DMS153 (cell line): ENCODE data around the gene SIX3.

ENCODE experiments used
- DNase-seq: peaks from one replicate; lab custom pipeline; 2025; lab: John Stamatoyannopoulos, UW

Gene SIX3

DNA sequence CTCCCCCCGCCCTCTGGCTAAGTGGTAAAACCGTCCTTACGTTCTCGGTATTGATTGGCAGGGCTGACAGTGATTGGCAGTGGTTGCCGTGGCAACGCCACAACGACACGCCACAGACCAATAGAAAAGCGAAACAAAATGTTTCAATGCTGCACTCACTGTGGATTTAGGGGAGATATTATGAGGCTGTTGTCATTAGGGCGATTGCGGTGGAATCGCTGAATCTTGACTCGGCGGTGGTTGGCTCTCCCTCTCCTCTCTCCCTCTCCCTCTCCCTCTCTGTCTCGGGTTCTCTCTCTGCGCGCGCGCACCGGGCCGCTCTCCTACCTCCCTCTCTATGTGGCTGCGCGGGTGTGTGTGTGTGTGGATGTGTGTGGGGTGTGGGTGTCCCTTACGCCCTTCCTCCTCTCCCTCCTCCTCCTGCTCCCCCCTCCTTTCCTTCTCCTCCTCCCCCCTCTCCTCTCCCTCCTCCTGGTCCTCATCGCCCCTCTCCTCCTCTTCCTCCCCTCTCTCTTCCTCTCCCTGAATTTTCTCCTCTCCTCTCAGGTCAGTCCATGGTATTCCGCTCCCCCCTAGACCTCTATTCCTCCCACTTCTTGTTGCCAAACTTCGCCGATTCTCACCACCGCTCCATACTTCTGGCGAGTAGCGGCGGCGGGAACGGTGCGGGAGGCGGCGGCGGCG, at the start of gene SIX3:
SIX3 (plus strand) TSS at position 152 of the 684 bp plus-strand sequence; CDS start at position 555, 403 bp downstream.
- DNase-seq, result peak; percentile 32

DNA sequence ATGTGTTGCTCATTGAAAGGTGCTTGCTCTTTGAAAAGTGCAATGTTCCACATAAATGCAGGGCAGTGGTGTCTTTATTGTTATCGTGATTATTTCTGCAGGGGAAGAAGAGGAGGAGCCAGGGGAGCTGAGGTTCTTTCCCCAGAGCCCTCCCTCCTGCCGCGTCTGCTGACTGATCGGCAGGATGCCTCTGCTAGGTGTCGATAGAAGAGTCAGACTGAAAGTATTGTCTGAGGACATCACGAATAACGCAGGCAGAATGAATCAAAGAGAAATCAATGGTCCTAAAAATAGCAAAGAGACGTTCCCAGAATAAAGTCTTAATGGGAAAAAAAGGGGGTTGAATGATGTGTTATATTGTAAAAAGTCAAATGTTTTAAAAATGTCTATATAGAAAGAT, 47.4 kb upstream of the SIX3 start:
- no peak for DNase-seq

DNA sequence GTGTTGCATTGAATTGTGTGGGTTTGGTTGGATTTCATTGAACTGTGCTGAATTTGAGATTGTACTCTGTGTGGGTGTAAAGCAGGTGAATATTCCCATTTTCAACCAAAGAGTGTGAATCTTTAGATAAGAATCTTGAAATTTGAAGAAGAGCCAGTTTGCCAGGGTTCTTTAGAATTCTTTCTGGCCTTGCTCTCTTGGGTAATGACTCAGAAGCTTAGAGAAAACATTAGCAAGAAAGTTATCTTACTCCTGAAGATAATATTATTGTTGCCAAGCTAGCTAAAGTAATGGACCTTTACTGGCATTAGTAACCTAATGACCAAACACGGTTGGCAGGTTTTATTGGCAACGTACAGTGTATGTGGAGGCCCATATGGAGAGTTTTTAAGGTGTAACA, 46.4 kb upstream of the SIX3 start:
- DNase-seq, result no peak

DNA sequence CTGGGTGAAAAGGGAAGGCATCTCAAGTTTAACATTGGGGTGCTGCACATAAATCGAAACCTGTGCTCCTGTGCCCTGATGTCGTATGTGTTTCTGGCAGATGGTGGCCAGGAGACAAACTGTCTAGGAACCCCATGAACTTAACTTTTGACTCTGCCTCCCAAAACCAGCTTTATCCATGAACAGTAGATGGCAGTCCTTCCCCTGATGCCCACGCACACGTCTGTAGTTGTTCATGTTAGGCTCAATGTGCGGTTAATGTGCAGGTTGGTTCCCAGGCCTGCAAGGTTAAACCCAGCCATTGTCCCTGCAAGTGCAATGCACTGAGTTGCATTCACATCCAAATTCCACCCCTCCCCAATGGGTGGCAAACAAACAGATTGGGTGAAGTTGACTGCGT, 44.1 kb upstream of the SIX3 start:
- peak; percentile 5 for DNase-seq

DNA sequence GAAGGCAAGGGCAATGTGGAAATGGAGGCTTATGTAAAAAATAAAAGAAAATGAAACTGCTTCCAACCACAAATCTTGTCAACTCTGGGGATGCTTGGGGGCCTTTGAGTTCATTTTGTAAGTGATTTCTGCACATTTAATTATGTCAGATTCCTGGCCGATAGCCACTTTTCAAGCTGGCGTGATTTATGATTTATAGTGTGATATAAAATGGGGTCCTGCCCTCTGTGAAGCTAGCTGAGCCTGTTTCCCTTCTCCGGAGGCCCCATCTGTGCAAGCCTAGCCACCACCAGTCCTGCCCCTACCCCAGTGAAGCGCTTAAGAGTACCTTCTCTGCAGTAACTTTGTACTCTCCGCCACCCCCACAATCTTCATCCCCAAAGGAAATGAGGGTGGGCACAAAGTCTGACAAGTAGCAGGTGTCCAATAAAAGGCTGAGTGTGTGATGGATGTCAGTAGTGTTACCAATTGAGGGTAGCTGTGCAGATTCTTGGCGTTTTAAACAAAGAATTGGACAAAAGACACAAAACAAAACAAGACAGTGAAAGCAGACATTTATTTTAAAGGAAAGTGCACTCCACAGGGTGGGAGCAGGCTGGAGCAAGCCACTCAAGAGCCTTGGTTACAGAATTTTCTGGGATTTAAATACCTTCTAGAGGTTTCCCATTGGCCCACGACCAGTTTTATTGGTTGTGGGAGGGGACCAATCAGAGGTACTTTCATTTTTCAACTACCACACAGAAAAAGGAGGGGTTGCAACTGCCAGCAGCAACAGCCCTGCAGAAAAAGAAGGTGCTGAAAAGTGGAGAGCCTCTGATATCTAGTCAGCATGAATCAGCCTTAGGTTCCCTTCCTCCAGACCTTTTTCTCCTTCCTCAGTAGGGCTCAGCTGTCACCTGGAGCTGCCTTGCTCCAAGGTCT, 39.0 kb upstream of the SIX3 start:
- peak; percentile 25 for DNase-seq

DNA sequence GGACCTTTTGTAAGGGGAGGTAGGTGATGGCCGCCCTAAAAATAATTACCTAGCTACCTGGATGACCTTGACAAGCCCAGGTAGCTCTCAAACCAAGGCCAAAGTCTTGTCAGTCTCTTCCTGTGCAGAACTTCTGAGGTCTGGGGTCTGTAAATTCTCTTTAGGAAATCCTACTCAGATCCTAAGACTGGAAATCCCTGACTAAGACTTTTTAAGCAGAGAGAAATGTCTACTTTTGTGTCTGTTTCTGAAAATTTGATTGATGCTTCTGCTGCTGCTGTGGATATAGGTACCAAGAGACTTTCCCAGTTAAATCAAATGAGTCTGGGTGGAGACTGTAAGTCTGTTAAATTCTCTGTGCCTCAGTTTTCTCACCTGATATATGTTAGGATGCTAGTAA, 36.9 kb upstream of the SIX3 start:
- no peak for DNase-seq

DNA sequence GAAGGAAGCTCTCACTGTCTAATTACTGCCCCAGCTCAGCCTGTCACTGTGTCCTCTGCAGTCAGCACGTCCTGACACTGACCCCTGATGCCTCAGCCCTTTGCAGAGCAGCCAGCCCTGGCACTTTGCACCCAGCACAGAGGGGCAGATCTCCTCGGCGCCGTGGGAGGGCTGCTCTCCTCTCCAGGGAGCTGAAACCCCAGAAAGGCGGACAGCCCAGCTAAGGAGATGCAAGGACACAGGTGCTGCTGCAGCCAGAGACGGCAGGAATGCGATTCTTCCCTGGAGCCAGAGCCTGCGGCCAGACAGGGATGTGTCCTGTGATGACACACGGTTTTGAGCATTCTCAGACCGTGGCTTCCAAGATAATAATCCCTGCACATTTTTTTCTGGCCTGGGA, 34.5 kb upstream of the SIX3 start:
- no peak for DNase-seq

DNA sequence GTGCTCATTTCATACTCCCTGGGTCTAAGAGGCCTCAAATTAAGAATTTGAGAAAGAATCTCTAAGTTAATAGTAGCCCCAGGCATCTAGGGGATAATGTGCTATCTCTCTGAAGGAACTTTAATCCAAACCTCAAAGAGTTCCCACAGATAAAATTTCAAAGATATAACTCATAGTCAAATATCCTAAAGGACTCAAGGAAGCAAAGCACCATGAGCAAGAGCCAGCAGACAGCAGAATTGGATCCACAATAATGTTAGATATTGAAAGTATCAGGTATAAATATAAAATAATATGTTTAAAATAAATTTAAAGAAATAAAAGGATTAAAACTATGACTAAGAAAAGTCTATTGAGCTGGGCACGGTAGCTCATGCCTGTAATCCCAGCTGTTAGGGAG, 31.7 kb upstream of the SIX3 start:
- no peak for DNase-seq

DNA sequence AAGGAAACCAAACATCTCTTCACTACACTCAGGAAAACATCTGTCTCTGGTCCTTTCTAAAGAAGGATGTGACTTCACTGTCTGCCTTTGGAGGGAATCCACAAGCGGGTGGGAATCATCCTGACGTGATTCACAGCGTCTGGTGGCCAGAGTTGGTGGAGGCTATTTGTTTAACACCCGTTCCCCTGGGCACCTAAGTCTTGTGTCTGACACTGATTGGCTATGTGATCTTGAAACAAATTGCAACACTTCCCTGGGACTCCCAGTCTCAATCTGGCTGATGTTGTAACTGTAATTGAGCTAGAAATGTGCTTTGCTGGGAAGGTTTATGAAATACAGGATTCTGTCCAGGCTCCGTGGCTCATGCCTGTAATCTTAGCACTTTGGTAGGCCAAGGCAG, 28.8 kb upstream of the SIX3 start:
- DNase-seq, result no peak

DNA sequence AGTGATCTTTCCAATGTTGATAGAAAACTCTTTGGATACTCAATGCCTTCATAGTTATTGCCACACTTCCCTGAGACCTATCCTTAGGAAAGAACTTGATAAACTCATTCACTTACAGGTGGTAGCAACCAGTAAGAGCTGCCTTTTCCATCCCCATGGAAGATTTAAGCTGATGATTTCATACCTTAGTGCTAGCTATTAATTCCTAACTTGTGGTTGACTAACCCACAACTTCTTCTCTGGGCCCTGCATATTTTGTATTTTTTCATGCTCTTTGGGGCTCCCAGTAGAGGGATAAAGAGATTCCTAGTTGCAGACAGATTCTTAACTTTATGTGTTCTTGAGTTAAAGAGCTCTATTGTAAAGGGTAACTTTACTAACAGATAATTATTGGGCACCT, 25.2 kb upstream of the SIX3 start:
- no peak for DNase-seq

DNA sequence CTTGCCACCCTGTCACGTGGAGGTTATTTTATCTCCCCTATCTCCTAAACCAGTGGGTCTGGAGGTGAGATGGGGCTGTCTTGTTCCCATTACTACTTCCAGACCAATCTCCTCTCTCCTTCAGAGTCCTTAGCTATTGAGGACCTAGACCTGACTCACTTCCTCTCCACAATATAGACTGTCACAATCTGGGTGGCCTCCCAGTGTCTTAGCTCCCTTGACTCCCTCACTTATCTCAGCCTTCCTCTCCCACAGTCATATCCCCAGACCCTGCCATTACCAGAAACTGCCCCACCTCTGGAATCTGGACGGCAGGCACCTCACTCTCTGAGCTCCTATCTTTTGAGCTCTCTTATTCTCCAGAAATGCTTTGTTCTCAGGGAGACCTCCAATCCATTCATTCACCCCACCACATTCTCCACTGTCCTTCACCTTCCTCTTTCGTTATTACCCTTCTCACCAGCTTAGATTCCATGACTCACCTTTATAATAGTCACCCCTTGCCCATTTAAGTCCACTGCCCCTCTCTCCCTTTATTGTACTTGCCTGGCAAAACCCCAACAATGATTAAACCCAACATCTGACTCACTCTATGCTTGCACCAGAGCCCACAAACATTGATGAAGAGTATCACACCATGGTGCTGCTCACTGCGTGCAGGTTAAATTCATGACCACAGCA, 23.3 kb upstream of the SIX3 start:
- DNase-seq, result no peak

DNA sequence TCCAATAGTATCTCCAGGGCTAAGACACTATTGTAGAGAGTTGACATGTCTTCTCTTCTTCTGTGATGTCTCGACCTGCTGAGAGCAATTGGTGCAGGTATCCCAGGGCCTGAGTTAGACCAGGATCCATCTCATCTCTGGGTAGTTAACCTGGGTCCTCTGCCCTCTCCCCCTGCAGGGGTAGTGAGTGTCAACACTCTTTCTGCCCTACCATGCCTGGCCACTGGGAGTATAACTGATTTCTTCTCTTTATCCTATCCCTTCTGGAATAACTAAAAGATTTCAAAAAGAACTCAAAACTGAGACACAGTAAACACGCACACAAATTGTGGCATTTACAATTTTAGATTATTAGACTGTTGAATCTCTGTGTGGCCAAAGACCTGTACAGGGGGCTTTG, 20.8 kb upstream of the SIX3 start:
- no peak for DNase-seq

DNA sequence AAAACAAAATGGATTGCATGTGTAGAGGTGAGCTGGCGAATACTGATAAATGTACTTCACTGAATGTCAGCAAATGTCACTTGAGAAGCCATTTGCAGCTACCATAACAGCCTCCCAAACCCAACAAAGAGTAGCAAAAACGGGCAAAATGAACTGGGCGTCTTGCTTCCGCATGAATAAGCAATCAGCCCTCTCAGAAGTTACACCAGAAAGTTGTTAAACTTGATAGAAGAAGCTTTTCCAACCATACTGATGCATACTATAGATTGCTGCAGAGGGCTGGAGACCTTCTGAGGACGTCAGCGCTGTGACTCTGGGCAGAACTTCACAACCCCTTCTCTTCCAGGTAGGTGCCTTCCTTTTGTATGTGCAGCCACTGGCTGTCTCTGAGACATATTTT, 18.7 kb upstream of the SIX3 start:
- no peak for DNase-seq

DNA sequence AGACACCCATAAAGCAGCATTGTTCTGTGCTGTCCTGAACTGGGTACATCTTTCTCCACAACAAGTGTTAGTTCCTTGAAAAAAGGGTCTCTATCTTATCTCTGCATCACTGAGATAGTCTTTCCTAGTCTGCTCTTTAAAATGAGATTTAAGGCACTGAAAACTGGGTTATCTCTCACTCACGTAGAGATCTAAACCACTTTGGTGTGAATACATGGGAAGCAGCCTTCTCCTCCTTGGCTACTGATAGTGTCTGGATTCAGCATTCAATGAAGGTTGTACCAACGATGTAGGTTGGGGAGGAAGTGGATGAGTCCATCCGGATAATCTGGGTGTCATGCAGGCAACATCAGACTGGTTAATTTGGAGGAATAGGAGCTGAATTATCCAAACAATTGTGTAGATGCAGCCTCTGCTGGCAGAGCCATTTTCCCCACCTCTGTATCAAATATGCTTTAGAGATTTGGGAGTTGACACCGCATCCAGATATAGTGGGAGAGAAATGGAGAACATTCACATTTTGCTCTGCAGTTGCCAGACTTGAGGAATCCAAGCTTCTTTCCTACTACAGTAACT, 15.9 kb upstream of the SIX3 start:
- no peak for DNase-seq

DNA sequence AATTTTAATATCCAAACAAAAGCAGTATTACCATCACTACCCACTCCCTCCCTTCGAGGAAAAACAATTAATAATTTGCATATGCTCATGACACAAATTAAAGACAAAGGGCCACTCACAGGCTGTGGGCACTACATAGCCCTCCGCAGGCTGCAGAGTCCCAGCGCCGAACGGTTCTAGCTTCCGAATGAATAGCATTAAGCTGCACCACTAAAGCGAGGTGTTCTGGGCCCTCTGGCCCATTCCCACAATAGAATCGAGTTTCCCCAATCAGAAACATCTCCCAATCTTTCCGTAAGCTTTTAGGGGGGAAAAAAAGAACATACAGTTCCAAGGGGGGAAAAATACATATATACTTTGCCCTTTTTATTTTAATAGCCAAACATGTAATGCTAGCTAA, 14.5 kb upstream of the SIX3 start:
- DNase-seq, result no peak

DNA sequence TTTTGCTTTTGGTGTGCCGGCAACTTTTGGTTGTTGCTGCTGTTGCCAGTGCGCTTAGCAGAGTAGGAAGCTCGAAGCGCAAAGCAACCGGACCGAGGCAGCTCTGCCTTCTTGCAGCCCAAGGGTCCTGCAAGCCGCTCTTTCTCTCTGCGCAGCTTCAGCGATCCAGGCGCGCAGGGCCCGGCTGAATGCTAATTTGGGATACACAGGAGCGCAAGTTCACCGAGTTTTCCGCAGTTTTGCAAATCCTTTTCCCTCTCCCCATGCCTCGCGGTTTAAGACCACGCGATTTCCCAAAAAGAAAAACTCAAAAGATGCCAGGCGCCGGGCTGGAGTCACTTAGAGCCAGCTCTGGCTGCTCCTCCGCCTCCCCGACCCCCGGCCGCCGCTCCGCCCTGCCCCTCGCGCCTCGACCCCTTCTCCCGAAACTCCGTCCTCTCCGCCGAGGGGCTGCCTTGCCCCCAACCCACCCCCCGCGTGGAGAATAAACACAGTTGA, 13.5 kb upstream of the SIX3 start:
- DNase-seq, result no peak

DNA sequence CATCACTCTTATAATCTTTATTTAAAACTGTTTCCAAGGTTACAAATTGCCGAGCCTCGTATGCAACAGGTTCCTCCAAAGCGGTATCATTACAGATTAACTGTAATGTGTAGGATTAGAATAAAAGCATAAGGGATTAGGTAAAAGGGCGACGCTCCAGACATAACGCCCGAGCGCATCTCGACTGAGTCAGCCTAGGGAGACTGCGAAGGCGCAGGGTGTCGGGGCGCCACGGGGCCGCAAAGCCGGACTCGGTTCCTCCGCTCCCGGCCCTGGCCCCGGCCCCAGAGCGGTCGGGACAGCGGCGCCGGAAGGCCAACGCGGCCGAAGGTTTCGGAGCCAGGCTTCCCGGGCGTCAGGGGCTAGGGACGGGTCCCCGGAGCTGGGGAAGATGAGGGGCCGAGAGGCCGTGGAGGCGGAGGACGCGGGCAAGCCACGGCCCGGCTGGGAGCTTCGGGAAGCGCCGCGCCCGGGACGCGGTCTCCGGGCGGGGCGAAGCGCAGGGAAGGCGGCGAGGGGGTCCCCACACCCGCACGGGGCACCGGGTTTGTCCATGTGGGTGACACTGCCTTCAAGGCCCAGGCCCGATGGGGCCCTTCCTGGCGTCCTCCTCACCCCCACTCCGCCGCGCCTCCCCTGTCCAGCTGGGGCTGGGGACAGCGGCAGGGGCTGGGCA, 12.9 kb upstream of the SIX3 start:
- DNase-seq, result no peak

DNA sequence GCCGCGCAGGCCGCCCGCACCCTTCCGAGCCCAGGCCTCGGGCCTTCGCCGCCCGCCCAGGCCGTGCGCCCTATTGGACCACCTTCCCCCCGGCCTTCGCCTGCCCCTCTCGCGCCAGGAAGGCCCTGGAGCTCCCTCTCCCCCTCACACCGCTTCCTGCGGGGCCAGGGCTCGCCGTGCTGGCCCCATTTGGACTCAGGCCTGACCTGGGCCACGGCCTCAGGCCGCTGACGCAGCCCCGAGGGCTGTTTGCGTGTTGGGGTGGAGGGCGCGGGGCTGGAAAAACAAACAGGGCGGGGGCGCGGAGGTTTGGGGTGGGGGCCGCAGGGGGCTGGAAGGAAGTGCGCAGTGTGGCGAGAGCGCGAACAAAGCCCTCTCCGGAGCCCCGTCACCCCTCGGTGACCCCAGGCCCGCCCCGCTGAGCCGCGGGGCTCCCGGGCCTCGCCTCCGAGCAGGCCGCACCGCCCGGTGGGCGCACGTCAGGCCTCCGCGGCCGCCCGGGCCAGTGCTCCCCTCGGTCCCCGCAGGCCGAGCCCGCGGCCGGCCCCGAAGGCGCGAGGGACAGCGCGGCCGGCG, 12.3 kb upstream of the SIX3 start:
- DNase-seq, result no peak

DNA sequence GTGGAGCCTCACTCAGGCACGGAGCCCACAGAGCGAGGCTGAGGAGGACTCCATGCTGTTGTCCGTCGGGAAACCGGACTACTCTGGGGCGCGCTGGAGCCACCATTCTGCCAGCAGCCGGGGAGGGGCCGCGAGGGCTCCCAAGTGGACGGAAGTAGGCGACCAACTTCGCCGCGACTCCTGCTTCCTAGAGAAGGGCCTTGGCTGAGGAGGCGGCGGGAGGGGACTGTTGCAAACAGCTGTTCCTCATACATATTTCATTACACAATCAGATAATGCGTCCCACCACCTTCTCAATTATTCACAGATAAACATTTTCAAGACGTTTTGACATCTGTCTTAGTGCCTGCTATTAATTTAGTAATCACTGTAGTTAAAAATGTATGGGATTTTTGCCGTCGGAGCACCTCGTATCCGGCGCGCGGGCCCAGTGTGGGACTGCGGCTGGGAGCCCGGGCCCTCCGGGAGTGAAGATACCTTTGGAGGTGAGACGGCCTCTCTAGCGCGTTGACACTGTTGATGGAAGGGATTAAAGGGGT, 11.7 kb upstream of the SIX3 start:
- DNase-seq, result no peak

DNA sequence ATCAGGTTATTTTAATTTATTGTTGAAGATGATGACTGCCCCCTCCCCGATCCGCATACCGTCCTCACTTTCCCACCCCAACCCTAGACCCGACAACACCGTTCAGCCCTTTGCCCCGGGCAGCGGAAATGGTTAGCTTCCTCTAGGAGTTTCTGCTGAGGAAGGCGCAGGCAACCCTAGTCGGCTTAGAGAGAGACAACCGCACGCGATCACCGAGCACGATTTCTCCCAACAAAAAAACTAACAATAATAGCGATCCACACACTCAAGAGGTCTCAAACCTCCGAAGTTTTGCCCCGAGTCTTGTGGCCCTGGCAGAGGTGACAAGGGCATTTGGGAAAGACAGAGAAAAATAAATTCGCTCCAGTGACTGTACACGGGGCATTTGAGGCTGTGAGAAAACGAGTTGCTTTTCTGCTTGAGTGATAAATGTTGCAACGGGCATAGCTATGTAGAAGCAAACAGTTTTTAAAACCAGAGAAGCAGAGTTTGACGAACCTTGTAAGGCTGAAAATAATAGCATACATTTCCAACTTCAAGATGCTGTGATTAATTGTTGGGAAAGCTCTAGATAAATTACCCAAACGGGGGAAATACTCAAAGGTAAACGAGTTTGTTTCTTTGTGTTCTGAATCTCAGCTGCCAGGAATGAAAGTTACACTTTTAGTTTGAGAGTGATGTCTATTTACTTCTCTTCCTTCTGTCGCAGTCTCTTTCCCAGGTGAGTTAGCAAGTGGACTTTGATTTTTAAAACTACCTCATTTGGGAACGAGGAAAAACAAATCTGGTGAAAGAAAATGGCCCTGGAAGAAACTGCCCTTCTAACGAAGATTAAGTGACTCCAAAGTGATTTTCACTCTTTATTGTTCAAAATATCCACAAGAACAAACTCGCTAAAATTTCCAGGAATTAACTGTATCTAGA, 11.0 kb upstream of the SIX3 start:
- no peak for DNase-seq
